Heart left ventricle (tissue), 16 donors: ENCODE results near the gene PRXL2C. TPM values are rescaled to one million over a fixed set of nuclear protein-coding genes. Genes with fewer than 3 reads are reported as not detected.
"Not testable (repeated sequence)": the region's sequence is repeated elsewhere in the genome, so short reads cannot be mapped to it uniquely, and the experiment has no call there.

Source experiments
- ATAC-seq, 4 donors: fragments of 200-7000 bp; cut with Tn5 transposase; one replicate each; pipeline ENCODE4 v1.9.1; 2020 to 2022; ENCODE audit warnings: moderate library complexity in 4 of 4, mild to moderate bottlenecking in 3 of 4, moderate number of reproducible peaks in 1 of 4
- DNase-seq, 5 donors: peaks; one replicate each; pipeline ENCODE4 v3.0.0-alpha.2; 2020
- H3K27ac ChIP-seq, 12 donors: fragments of 200-600 bp; sonication (generic) in 4 of 12; one replicate each; pipeline versions ENCODE4 v1.5.0 to v1.8.0; 2016 to 2022; ENCODE audit warnings: mild to moderate bottlenecking in 2 of 12
- H3K27me3 ChIP-seq, 9 donors: fragments of 200-600 bp; sonication (generic) in 2 of 9; one replicate each; pipeline versions ENCODE4 v1.5.1 to v1.8.0; 2016 to 2022; ENCODE audit warnings: mild to moderate bottlenecking in 3 of 9
- H3K36me3 ChIP-seq, 9 donors: fragments of 200-600 bp; sonication (generic) in 2 of 9; one replicate each; pipeline versions ENCODE4 v1.5.0 to v1.8.0; 2018 to 2022; ENCODE audit warnings: mild to moderate bottlenecking in 2 of 9
- H3K4me1 ChIP-seq, 12 donors: fragments of 200-600 bp; sonication (generic) in 4 of 12; one replicate each; pipeline versions ENCODE4 v1.5.0 to v1.8.0; 2016 to 2022; ENCODE audit warnings: mild to moderate bottlenecking in 3 of 12
- H3K4me3 ChIP-seq, 12 donors: fragments of 200-600 bp; sonication (generic) in 4 of 12; one replicate each; pipeline versions ENCODE4 v1.5.0 to v1.8.0; 2017 to 2022; ENCODE audit warnings: mild to moderate bottlenecking in 9 of 12, moderate library complexity in 4 of 12
- H3K9me3 ChIP-seq, 12 donors: fragments of 200-600 bp; sonication (generic) in 4 of 12; one replicate each; pipeline versions ENCODE4 v1.5.0 to v1.8.0; 2016 to 2022; ENCODE audit warnings: mild to moderate bottlenecking in 1 of 12
- CTCF ChIP-seq, 12 donors: fragments of 200-600 bp; sonication (generic) in 4 of 12; IDR thresholded peaks; one replicate each; pipeline versions ENCODE4 v1.5.0 to v1.8.0; 2018 to 2022; ENCODE audit warnings: antibody characterized with exemption in 12 of 12, mild to moderate bottlenecking in 5 of 12
- POLR2A ChIP-seq, 2 donors: fragments of 450-650 bp; IDR thresholded peaks; one replicate each; pipeline ENCODE4 v1.6.1; 2017; ENCODE audit warnings: antibody characterized with exemption in 2 of 2, mild to moderate bottlenecking in 2 of 2, moderate library complexity in 2 of 2
- WGBS, 4 donors: extraction: QIAGEN DNeasy Blood & Tissue Kit in 2 of 4; methylation state at CpG; one replicate each; pipeline versions ENCODE4 v1.1.5 to v1.1.7; 2013 to 2018; 5-methylcytosine and 5-hydroxymethylcytosine counted together
- intact Hi-C, 10 donors: fragments of 100-400 bp; cut with DNase I; formaldehyde crosslinking; loops; one replicate each; pipeline versions ENCODE4 v1.11.1 to v1.14.2; 2022
- polyA plus RNA-seq, 2 donors: library from polyadenylated mRNA; stranded (reverse); fragments of 200-250 nt; gene quantifications; one replicate each; pipeline ENCODE4 v1.2.3, GENCODE V29; 2013
- total RNA-seq, 9 donors: library from RNA; depleted of rRNA in 2 of 9; stranded (reverse); fragments of >200 nt in 2 of 9; fragmentation: NEBNext Ultra II Directional in 3 of 9; extraction: Animal tissue kit (Norgen Biotek cat#: 25700) in 3 of 9; gene quantifications; one replicate each; pipeline versions ENCODE4 v1.1.0 to v1.2.4, GENCODE V29; 2016 to 2023
- donor health status: ischemic (EF 13 %, LVEDD 7.1; RV severe dilation, severe dysfunction).
- donor health status: healthy with polysubstance abuse.
- donor health status: DM: no; HTN: yes; CAD: no.
- donor health status: DM: no; HTN: no; CAD: no.
- donor health status: ischemic (EF 25% LVEDD 6.9; RV normal size, moderate dysfunction).
- donor health status: ischemic (EF 25% LVEDD 5.7; RV mildly dilated, moderate dysfunction).
- donor health status: healthy.
- donor health status: DM: yes; HTN: yes; CAD: no.
- donor health status: ischemic (EF 35%, LVEDD 5.7; RV mildly dilated, moderate dysfunction).
- donor health status: nonischemic (EF 11% LVEDD 7.7; RV severe dilation, severe dysfunction).
- donor health status: DM: yes; HTN: yes; CAD: no.
- donor health status: PGD.
- donor health status: ischemic (EF 29% LVEDD 5.4; RV normal size, mild dysfunction).
- donor health status: nonischemic (EF 23%, LVEDD 6.1; RV moderate dilation, normal function).

PRXL2C gene
- total and polyA plus RNA-seq, 11 donors, result 10.6 to 41.1 (median 23.8) TPM

GRCh38 chr9:96615411-96615810 lies 39.7 kb downstream of the PRXL2C start:
- DNase-seq (no peak), ATAC-seq (no peak)
- no peaks in the 10 kb centered on the region for H3K36me3 ChIP-seq
- WGBS, 4 donors, result 81 to 91% (median 89%) methylated on average over 6 of the region's 6 CpGs
- no peak for TF ChIP-seq CTCF (IDR thresholded peaks at IDR 0.05)
- TF ChIP-seq POLR2A (IDR thresholded peaks at IDR 0.05), result no peak
- peaks cover 0 to 14% (median 0%) of the 10 kb centered on the region in 9 donors for H3K27me3 ChIP-seq
- no peak overlapping the region for H3K27ac ChIP-seq
- no peak overlapping the region for H3K4me3 ChIP-seq
- H3K9me3 ChIP-seq, result no peaks in the 10 kb centered on the region
- H3K4me1 ChIP-seq, result peaks cover 0 to 41% (median 20%) of the 10 kb centered on the region in 12 donors
- intact Hi-C loops, result loop anchor here in 6 of 10 donors (5.0 to 10.0 kb wide), 6 partner anchors 37 to 163 kb away; partner anchors contain the start of gene HABP4 (in 3 of the 6)

GRCh38 chr9:96614664-96615063 lies 40.5 kb downstream of the PRXL2C start:
- H3K4me3 ChIP-seq, H3K27ac ChIP-seq, DNase-seq, ATAC-seq, H3K9me3 ChIP-seq, H3K36me3 ChIP-seq: not testable (repeated sequence)
- 90 to 94% (median 91%) methylated on average over 4 of the region's 4 CpGs for WGBS, 4 donors
- Histone ChIP-seq H3K27me3 (peaks cover 0 to 14% (median 0%) of the 10 kb centered on the region in 9 donors), H3K4me1 (peaks cover 0 to 41% (median 20%) of the 10 kb centered on the region in 12 donors)
- intact Hi-C loops, result loop anchor here in 6 of 10 donors (5.0 to 10.0 kb wide), 6 partner anchors 38 to 162 kb away; partner anchors contain the start of gene HABP4 (in 3 of the 6)

- Histone ChIP-seq H3K36me3 (no peaks in the 10 kb centered on the region), H3K4me3 (no peak overlapping the region), H3K27ac (peak overlapping the region in 9 of 12 donors; percentile 50 to 84 (median 73)), H3K27me3 (peaks cover 0 to 3% (median 0%) of the 10 kb centered on the region in 9 donors), H3K4me1 (peaks cover 0 to 41% (median 15%) of the 10 kb centered on the region in 12 donors), H3K9me3 (no peaks in the 10 kb centered on the region)
- intact Hi-C loops, result loop anchor here in 2 of 10 donors (10.0 kb wide), 2 partner anchors 128 to 158 kb away; partner anchors contain the start of gene HABP4 (in 2 of the 2)
- DNase-seq (no peak), ATAC-seq (peak in 3 of 4 donors; percentile 21 to 54 (median 38))
- no peak for TF ChIP-seq POLR2A (IDR thresholded peaks at IDR 0.05)
- TF ChIP-seq CTCF (IDR thresholded peaks at IDR 0.05), result no peak
- 25 to 39% (median 27%) methylated on average over 1 of the region's 1 CpG for WGBS, 4 donors
Measured at GRCh38 chr9:96612966-96613589, 42.0 kb downstream of the PRXL2C start.

GRCh38 chr9:96612105-96612965 lies 42.8 kb downstream of the PRXL2C start:
- Histone ChIP-seq H3K36me3 (no peaks in the 10 kb centered on the region), H3K4me1 (peaks cover 0 to 36% (median 15%) of the 10 kb centered on the region in 12 donors), H3K4me3 (peak overlapping the region in 6 of 12 donors; percentile 5 to 29 (median 18)), H3K27ac (peak overlapping the region; percentile 30 to 84 (median 68)), H3K27me3 (no peaks in the 10 kb centered on the region), H3K9me3 (no peaks in the 10 kb centered on the region)
- DNase-seq (peak; percentile 31 to 76 (median 66)), ATAC-seq (peak; percentile 78 to 92 (median 88))
- intact Hi-C loops, result loop anchor here in 2 of 10 donors (10.0 kb wide), 2 partner anchors 128 to 158 kb away; partner anchors contain the start of gene HABP4 (in 2 of the 2)
- no peak for TF ChIP-seq CTCF (IDR thresholded peaks at IDR 0.05)
- TF ChIP-seq POLR2A (IDR thresholded peaks at IDR 0.05), result peak in 1 of 2 donors; percentile 35
- 33 to 39% (median 37%) methylated on average over 12 of the region's 12 CpGs for WGBS, 4 donors
